ENCODE measurements around the gene NHLRC2.

NHLRC2 gene

DNA sequence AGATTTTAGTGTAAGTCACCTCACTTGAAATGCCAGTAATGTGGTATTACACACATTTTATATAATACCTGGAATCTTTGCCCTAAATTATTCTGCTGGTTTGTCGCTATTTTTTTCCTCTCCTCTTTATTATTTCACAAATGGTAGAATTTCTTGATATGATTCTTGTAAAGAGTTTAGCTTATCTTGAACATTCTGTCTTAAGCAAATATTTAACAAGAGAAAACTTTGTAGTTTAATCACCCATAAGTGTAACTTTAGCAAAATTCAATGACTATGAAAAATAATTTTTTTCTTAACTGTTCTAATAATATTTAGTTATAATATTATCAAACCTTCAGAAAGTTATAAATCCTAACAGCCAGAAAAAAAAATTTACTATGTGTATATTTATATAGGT, 56.7 kb downstream of the NHLRC2 start:
- no peak for DNase-seq

- no peak for DNase-seq
Measured at GRCh38 chr10:113911839-113912238, 57.4 kb downstream of the NHLRC2 start.

DNA sequence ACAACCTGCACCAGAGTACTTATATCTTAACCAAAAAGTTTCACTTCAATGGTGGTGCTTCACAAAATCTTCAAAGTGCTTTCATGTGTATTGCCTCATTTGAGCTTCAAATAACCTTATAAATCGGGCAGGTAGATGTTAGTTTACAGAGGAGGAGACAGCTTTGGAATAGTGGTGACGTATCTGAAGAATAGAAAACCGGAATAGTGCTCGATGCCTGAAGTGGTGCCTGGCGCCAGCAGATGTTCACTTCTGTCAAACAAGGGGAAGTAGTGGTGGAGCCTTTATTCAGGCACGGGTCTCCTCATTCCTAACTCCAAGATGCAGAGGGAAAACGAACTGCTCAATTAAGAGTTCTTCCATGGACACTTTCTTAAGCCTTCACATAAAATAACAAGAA, 58.1 kb downstream of the NHLRC2 start:
- no peak for DNase-seq

- no peak for DNase-seq
Measured at GRCh38 chr10:113914956-113915355, 60.5 kb downstream of the NHLRC2 start.

DNA sequence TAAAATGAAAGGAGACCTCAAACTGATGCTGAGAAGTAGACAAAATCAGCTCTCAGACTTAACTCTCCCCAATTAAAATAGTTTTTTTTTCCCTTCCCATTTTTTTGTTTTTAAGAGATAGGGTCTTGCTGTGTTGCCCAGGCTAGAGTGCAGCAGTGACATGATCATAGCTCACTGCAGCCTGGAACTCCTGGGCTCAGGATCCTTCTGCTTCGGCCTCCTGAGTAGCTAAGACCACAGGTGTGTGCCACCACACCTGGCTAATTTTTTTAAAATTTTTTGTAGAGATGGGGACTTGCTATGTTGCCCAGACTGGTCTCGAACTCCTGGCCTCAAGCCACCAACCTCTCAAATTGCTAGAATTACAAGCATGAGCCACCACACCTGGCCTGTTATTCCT, 61.1 kb downstream of the NHLRC2 start:
- no peak for DNase-seq

GRCh38 chr10:113916053-113916452, 61.6 kb downstream of the NHLRC2 start:
- DNase-seq = no peak

DNA sequence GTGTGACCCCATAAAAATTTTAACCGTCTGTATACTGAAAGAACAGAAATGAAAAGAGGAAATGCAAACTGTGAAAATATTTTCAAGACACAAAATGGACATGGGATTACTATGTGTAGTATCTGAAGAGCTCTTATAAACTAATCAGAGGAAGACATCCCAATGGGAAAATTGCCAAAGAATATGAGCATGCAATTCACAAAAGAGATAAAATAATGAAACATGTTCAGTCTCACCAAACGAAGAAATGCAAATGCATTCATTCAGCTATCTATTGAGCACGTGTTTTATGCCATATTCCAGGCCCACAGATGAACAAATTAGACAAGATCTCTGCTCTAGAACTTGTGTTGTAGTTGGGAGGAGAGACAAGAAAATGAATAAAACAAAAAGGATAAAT, 63.2 kb downstream of the NHLRC2 start:
- no peak for DNase-seq

DNA sequence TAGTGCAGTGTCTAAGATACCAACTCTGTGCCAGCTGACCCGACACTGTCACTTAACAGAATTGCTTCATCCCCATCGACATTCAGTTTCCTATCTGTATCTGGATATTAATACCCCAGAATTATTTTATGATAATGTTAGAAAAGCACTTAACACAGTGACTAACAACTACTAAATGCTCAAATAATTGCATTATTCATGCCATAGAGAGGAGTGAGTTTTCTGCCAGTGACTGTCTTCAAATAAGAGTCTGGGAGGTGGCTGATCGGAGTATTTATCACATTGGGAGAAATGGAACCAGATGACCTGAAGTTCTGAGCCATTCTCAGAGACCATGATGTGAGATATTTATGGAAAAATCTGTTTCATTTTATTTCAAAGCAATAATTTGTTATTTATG, 65.7 kb downstream of the NHLRC2 start:
- no peak for DNase-seq

- no peak for DNase-seq
Measured at GRCh38 chr10:113920875-113921274, 66.4 kb downstream of the NHLRC2 start.

- DNase-seq = no peak
Measured at GRCh38 chr10:113921561-113922370, 67.3 kb downstream of the NHLRC2 start.

DNA sequence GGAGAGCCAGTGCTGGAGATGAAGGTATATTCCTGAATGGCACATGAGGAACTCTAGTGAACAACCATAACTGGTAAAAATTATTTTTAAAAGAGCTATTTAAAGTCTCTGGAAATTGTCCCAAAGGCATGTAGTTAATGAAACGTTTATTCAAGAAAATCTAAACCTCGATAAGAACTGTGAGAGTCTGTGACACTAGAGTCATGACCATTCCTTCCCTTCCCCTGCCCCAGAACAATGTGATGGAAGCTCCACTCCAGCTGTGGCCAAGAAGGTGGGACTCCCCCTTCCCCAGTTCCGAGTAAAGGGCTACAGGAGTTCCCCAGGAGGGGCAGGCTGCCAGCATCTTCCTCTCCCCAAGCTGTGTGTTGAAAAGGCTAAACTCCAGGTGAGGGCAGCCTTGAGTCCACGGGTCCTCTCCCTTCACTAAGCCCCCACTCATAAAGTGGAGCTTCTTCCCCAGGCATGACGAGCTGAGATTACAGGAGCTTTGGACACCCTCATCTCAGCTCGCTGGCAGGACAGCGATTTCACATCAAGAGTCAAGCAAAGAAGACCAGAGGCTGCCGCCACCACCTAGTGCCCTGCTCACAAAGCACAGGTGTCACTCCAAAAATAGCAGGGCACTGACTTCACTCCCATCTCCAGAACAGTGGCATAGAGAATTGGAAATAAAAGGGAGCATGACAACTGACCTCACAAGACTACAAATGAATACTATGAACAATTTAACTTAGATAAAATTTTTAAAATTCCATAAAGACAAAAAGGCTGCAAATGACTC, 68.5 kb downstream of the NHLRC2 start:
- DNase-seq = no peak

DNA sequence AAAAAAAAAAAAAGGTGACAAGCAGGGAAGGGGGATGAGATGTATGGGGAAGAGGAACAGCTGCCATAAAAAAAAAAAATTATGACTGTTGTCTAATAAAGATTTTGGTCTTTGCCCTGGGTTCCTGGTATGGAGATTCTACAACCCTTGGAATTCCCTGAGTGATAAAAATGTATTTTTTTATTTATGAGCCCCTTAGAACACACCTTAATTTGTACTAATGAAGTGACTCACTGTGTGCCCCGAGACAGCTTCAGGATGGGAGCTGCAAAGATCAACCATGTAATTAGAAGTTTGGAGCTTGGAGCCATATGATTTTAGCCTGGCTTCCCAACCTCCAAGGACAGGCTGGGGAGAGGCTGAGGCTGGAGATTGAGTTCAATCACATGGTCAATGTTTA, 69.7 kb downstream of the NHLRC2 start:
- no peak for DNase-seq

DNA sequence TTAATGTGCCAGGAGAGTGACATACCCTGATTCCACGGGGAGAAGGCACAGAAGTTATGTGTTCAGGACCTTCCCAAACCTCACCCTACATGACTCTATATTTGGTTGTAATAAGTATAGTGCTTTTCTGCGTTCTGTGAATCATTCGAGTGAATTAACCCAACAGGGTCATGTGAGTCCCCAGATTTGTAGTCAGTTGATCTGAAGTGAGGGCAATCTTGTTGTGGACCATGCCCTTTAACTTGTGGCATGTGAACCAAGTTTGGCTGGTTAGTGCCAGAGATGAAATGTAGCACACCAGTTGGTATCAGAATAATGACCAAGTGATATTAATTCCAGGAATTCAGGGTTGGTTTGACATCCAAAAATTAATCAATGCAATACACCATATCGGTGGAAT, 70.2 kb downstream of the NHLRC2 start:
- DNase-seq = no peak

DNA sequence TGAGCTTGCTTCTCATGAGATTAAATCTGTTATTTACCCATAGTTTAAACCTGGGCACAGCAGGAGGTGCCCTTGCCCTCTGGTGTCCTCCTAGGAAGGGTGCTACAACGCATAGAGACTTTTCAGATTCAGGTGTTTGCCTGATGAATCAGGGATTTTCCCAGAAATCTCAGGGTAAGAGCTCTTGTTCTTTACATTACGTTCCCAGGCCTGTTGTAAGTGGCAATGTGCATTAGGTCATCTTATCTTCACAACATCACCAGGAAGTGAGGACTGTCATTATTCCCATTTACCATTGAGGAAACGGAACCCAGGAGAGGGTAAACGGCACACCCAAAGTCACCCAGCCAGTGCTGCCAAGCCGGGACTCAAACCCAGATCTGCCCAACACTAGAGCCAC, 73.0 kb downstream of the NHLRC2 start:
- DNase-seq = no peak

- no peak for DNase-seq
Measured at GRCh38 chr10:113928830-113929229, 74.4 kb downstream of the NHLRC2 start.

GRCh38 chr10:113929522-113929921, 75.1 kb downstream of the NHLRC2 start:
- DNase-seq = no peak

- DNase-seq = no peak
Measured at GRCh38 chr10:113930482-113931057, 76.1 kb downstream of the NHLRC2 start.

DNA sequence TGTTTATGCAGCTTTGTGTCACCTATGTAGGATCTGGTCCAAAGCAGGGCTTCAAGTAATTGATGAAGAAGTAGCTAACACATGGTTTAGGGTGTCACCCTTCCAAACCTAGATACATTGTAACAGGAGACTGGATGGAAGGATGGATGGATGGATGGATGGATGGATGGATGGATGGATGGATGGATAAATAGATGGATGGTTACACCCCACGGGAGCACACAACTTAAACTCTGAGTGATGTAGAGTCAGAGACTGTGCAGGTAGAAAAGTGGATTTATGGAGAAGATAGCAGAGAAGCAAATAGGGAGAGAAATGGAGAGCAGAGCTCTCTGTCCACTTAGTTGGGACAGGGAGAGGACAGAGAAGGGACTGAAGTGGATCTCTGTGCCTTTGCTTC, 78.4 kb downstream of the NHLRC2 start:
- no peak for DNase-seq

DNA sequence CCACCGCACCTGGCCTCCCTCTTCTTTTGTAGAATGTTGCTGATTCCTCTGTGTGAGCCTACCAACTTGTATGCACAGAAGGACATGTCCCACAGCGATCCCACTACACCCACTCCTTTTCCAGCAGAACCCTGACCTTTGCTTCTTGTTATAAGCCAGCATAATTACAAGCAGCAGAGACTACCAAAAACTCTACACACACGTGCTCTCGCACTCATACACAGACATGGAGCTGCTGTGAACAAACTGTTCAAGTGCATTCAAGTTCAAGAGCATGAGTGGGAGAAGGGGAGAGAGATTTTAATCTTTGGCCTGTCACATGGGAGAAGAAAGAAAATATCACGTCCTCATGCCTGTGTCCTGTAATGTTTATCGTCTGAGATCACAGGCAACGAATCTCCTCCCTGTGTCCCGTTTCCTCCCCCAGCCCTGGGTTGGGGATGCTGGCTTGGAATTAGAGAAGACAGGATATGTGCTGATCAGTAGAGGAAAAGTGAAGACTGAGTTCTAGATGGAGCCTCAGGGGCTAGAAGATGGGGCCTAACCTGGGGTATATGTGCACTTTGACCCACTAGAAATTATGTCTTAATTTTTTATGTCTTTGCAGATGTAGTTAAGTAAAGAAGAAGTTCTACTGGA, 79.6 kb downstream of the NHLRC2 start:
- DNase-seq = no peak

GRCh38 chr10:113937258-113937657, 82.8 kb downstream of the NHLRC2 start:
- no peak for DNase-seq

- no peak for DNase-seq
Measured at GRCh38 chr10:113937756-113938155, 83.3 kb downstream of the NHLRC2 start.

DNA sequence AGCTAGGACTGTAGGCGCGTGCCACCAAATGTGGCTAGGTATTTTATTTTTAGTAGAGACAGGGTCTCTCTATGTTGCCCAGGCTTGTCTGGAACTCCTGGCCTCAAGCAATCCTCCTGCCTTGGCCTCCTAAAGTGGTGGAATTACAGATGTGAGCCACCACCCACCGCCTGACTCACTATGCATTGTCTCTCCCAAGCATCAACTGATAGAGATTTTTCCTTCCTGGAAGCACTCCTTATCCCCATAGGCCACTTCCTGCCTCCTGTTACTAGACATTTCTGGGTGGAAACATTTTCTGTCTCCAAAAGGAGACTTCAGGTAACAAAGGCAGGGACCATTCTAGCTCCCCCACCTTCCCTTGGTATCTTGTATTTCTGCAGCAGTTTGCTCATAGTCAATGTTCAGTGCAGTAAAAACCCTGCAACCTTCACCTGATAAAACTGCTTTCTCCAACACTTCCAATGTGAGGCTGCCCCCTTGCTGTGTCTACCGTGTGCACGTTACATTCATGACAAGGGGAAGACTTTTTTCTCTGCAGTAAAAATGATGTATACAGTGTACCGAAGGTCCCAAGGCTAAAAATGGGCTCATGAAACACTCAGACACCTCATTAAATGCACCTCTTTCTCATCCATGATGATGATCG, 84.9 kb downstream of the NHLRC2 start:
- DNase-seq = no peak

GRCh38 chr10:113941140-113941539, 86.7 kb downstream of the NHLRC2 start:
- no peak for DNase-seq

Data from T-helper 2 cell (primary cell).